Dendritic cell treated with granulocyte-macrophage colony-stimulating factor and Interleukin-4, amounts not matched to agents 40 ng/mL and 50 ng/mL, for 4 days (primary cell): ENCODE measurements around the gene PXDC1.
"Not testable (repeated sequence)": the region's sequence is repeated elsewhere in the genome, so short reads cannot be mapped to it uniquely, and the experiment has no call there.

Experiments used
- H3K27ac Mint-ChIP-seq: one replicate; pipeline ENCODE4 v1.8.0; 2022; ENCODE audit warnings: mild to moderate bottlenecking, mixed read lengths
- H3K27me3 Mint-ChIP-seq: one replicate; pipeline ENCODE4 v1.8.0; 2022; ENCODE audit warnings: mild to moderate bottlenecking, mixed read lengths
- H3K36me3 Mint-ChIP-seq: one replicate; pipeline ENCODE4 v1.8.0; 2022; ENCODE audit warnings: low read depth, mixed read lengths
- H3K4me1 Mint-ChIP-seq: one replicate; pipeline ENCODE4 v1.8.0; 2022; ENCODE audit warnings: low read depth, mixed read lengths
- H3K4me3 Mint-ChIP-seq: one replicate; pipeline ENCODE4 v1.8.0; 2022; ENCODE audit warnings: mild to moderate bottlenecking, moderate library complexity, mixed read lengths
- H3K9me3 Mint-ChIP-seq: one replicate; pipeline ENCODE4 v1.8.0; 2022; ENCODE audit warnings: mixed read lengths
- intact Hi-C: fragments of 100-400 bp; cut with micrococcal nuclease; formaldehyde crosslinking; loops from one replicate; pipeline ENCODE4 v1.15.0; 2022

Gene PXDC1

GRCh38 chr6:3775847-3776246 is 24.3 kb upstream of the PXDC1 start:
- Mint-ChIP-seq H3K27ac (no peak overlapping the region), H3K9me3 (no peaks in the 10 kb centered on the region), H3K4me1 (peaks cover 5% of the 10 kb centered on the region), H3K4me3 (no peak overlapping the region), H3K27me3 (peaks cover 14% of the 10 kb centered on the region), H3K36me3 (no peaks in the 10 kb centered on the region)
- intact Hi-C loops: no loop called here

GRCh38 chr6:3775386-3775785 is 23.9 kb upstream of the PXDC1 start:
- peaks cover 13% of the 10 kb centered on the region for H3K27me3 Mint-ChIP-seq
- no peaks in the 10 kb centered on the region for H3K36me3 Mint-ChIP-seq

GRCh38 chr6:3773678-3774298 is 22.3 kb upstream of the PXDC1 start:
- Mint-ChIP-seq H3K27ac (no peak overlapping the region), H3K9me3 (no peaks in the 10 kb centered on the region), H3K4me3 (no peak overlapping the region), H3K27me3 (peaks cover 13% of the 10 kb centered on the region), H3K4me1 (peaks cover 20% of the 10 kb centered on the region), H3K36me3 (no peaks in the 10 kb centered on the region)
- intact Hi-C loops: loop anchor here (5.0 kb wide), 1 partner anchor 64 kb away; no protein-coding TSS in a partner anchor

More at GRCh38 chr6:3775386-3775785, 23.9 kb upstream of the PXDC1 start:
- Mint-ChIP-seq H3K4me1 (peaks cover 5% of the 10 kb centered on the region), H3K9me3 (no peaks in the 10 kb centered on the region), H3K27ac (no peak overlapping the region), H3K4me3 (no peak overlapping the region)
- intact Hi-C loops: no loop called here

GRCh38 chr6:3772127-3772999 is 20.9 kb upstream of the PXDC1 start:
- H3K9me3 Mint-ChIP-seq, H3K36me3 Mint-ChIP-seq, H3K27ac Mint-ChIP-seq, H3K4me3 Mint-ChIP-seq: not testable (repeated sequence)
- peaks cover 28% of the 10 kb centered on the region for H3K4me1 Mint-ChIP-seq
- intact Hi-C loops: loop anchor here (5.0 kb wide), 1 partner anchor 65 kb away; no protein-coding TSS in a partner anchor
- H3K27me3 Mint-ChIP-seq: peaks cover 13% of the 10 kb centered on the region

- H3K4me3 Mint-ChIP-seq: no peak overlapping the region
- H3K27ac Mint-ChIP-seq: no peak overlapping the region
- intact Hi-C loops: loop anchor here (5.0 kb wide), 1 partner anchor 66 kb away; no protein-coding TSS in a partner anchor
These were observed 20.0 kb upstream of the PXDC1 start for GRCh38 chr6:3771407-3772011.

GRCh38 chr6:3770023-3770720 is 18.7 kb upstream of the PXDC1 start:
- H3K4me1 Mint-ChIP-seq: peaks cover 45% of the 10 kb centered on the region
- intact Hi-C loops: loop anchor here (5.0 kb wide), 1 partner anchor 67 kb away; no protein-coding TSS in a partner anchor
- no peaks in the 10 kb centered on the region for H3K36me3 Mint-ChIP-seq
- H3K27me3 Mint-ChIP-seq: peaks cover 12% of the 10 kb centered on the region
- no peak overlapping the region for H3K4me3 Mint-ChIP-seq
- no peak overlapping the region for H3K27ac Mint-ChIP-seq
- H3K9me3 Mint-ChIP-seq: no peaks in the 10 kb centered on the region

More at GRCh38 chr6:3771407-3772011, 20.0 kb upstream of the PXDC1 start:
- Mint-ChIP-seq H3K36me3 (no peaks in the 10 kb centered on the region), H3K4me1 (peaks cover 32% of the 10 kb centered on the region), H3K27me3 (peaks cover 9% of the 10 kb centered on the region), H3K9me3 (no peaks in the 10 kb centered on the region)

- Mint-ChIP-seq H3K9me3 (no peaks in the 10 kb centered on the region), H3K36me3 (no peaks in the 10 kb centered on the region), H3K4me1 (peaks cover 50% of the 10 kb centered on the region), H3K4me3 (no peak overlapping the region), H3K27ac (no peak overlapping the region), H3K27me3 (peaks cover 12% of the 10 kb centered on the region)
- intact Hi-C loops: loop anchor here (5.0 kb wide), 1 partner anchor 68 kb away; no protein-coding TSS in a partner anchor
These were observed 18.1 kb upstream of the PXDC1 start for GRCh38 chr6:3769610-3770009.

- no peak overlapping the region for H3K27ac Mint-ChIP-seq
- peaks cover 52% of the 10 kb centered on the region for H3K4me1 Mint-ChIP-seq
- no peaks in the 10 kb centered on the region for H3K9me3 Mint-ChIP-seq
- H3K4me3 Mint-ChIP-seq: no peak overlapping the region
- no peaks in the 10 kb centered on the region for H3K36me3 Mint-ChIP-seq
- intact Hi-C loops: no loop called here
- peaks cover 12% of the 10 kb centered on the region for H3K27me3 Mint-ChIP-seq
These were observed 17.0 kb upstream of the PXDC1 start for GRCh38 chr6:3768502-3768901.

- peaks cover 52% of the 10 kb centered on the region for H3K4me1 Mint-ChIP-seq
- H3K36me3 Mint-ChIP-seq, H3K4me3 Mint-ChIP-seq, intact Hi-C loops, H3K9me3 Mint-ChIP-seq, H3K27ac Mint-ChIP-seq: not testable (repeated sequence)
- H3K27me3 Mint-ChIP-seq: peaks cover 12% of the 10 kb centered on the region
These were observed 16.0 kb upstream of the PXDC1 start for GRCh38 chr6:3767483-3767882.

- H3K27me3 Mint-ChIP-seq: peaks cover 8% of the 10 kb centered on the region
- no peak overlapping the region for H3K4me3 Mint-ChIP-seq
- no peaks in the 10 kb centered on the region for H3K9me3 Mint-ChIP-seq
- intact Hi-C loops: no loop called here
- H3K4me1 Mint-ChIP-seq: peaks cover 48% of the 10 kb centered on the region
- no peaks in the 10 kb centered on the region for H3K36me3 Mint-ChIP-seq
- H3K27ac Mint-ChIP-seq: no peak overlapping the region
These were observed 14.7 kb upstream of the PXDC1 start for GRCh38 chr6:3766214-3766613.

- peaks cover 5% of the 10 kb centered on the region for H3K27me3 Mint-ChIP-seq
- no peaks in the 10 kb centered on the region for H3K9me3 Mint-ChIP-seq
- intact Hi-C loops: no loop called here
These were observed 13.9 kb upstream of the PXDC1 start for GRCh38 chr6:3765415-3765814.

GRCh38 chr6:3764516-3765335 is 13.2 kb upstream of the PXDC1 start:
- H3K9me3 Mint-ChIP-seq: no peaks in the 10 kb centered on the region
- no peak overlapping the region for H3K4me3 Mint-ChIP-seq
- H3K27me3 Mint-ChIP-seq: peaks cover 3% of the 10 kb centered on the region
- H3K36me3 Mint-ChIP-seq: no peaks in the 10 kb centered on the region
- peaks cover 40% of the 10 kb centered on the region for H3K4me1 Mint-ChIP-seq
- H3K27ac Mint-ChIP-seq: no peak overlapping the region
- intact Hi-C loops: no loop called here

More at GRCh38 chr6:3765415-3765814, 13.9 kb upstream of the PXDC1 start:
- H3K4me1 Mint-ChIP-seq: peaks cover 47% of the 10 kb centered on the region
- H3K4me3 Mint-ChIP-seq: no peak overlapping the region
- H3K36me3 Mint-ChIP-seq: no peaks in the 10 kb centered on the region
- H3K27ac Mint-ChIP-seq: no peak overlapping the region

GRCh38 chr6:3762852-3763251 is 11.3 kb upstream of the PXDC1 start:
- Mint-ChIP-seq H3K9me3 (no peaks in the 10 kb centered on the region), H3K4me3 (no peak overlapping the region), H3K36me3 (no peaks in the 10 kb centered on the region), H3K27me3 (peaks cover 3% of the 10 kb centered on the region), H3K4me1 (peaks cover 29% of the 10 kb centered on the region), H3K27ac (no peak overlapping the region)
- intact Hi-C loops: no loop called here
